C4-2B (cell line): ENCODE data around the gene MACROD1.

ENCODE experiments used
- H3K27ac ChIP-seq: fragments of 450-650 bp; 2 replicates; pipeline ENCODE4 v1.5.1; 2017
- CTCF ChIP-seq: fragments of 450-650 bp; conservative IDR thresholded peaks from 2 replicates; pipeline ENCODE4 v1.5.1; 2017; ENCODE audit warnings: mild to moderate bottlenecking
- ZFX ChIP-seq: fragments of 450-650 bp; IDR thresholded peaks from 2 replicates; pipeline ENCODE4 v1.6.1; 2017

MACROD1 gene

GRCh38 chr11:64015510-64015909, 150.4 kb downstream of the MACROD1 start:
- no peak overlapping the region for H3K27ac ChIP-seq
- TF ChIP-seq CTCF (no peak), ZFX (no peak)

GRCh38 chr11:64014356-64014755, 151.6 kb downstream of the MACROD1 start:
- H3K27ac ChIP-seq = no peak overlapping the region
- TF ChIP-seq ZFX = no peak
- no peak for TF ChIP-seq CTCF

- TF ChIP-seq ZFX (no peak), CTCF (no peak)
- H3K27ac ChIP-seq = no peak overlapping the region
Observed at GRCh38 chr11:64013141-64013896, 152.6 kb downstream of the MACROD1 start.

GRCh38 chr11:64011371-64011770, 154.5 kb downstream of the MACROD1 start:
- no peak overlapping the region for H3K27ac ChIP-seq
- TF ChIP-seq CTCF (no peak), ZFX (no peak)

GRCh38 chr11:64010783-64011182, 155.1 kb downstream of the MACROD1 start:
- no peak for TF ChIP-seq CTCF
- TF ChIP-seq ZFX = no peak
- H3K27ac ChIP-seq = no peak overlapping the region

GRCh38 chr11:64009710-64010109, 156.2 kb downstream of the MACROD1 start:
- H3K27ac ChIP-seq = no peak overlapping the region
- no peak for TF ChIP-seq CTCF

GRCh38 chr11:64008914-64009633, 156.8 kb downstream of the MACROD1 start:
- no peak overlapping the region for H3K27ac ChIP-seq
- TF ChIP-seq ZFX (no peak), CTCF (no peak)
